Retinal pigment epithelial cell (primary cell): ENCODE measurements around the gene SLC25A42.
A peak's percentile ranks its signal among the peaks of the same experiment; 100 is the strongest.

Experiments
- DNase-seq: peaks from one replicate; pipeline ENCODE4 v3.0.0-alpha.2; 2010; ENCODE audit warnings: low read depth
- H3K4me3 ChIP-seq: 2 replicates; pipeline ENCODE4 v1.5.1; 2011; ENCODE audit warnings: mild to moderate bottlenecking, low read length, control low read depth, moderate library complexity
- CTCF ChIP-seq: conservative IDR thresholded peaks from 2 replicates; pipeline ENCODE4 v1.5.1; 2011; ENCODE audit warnings: low read depth, low read length, control low read depth, inconsistent platforms

The SLC25A42 gene

GRCh38 chr19:19050731-19051130, 13.1 kb upstream of the SLC25A42 start:
- no peak overlapping the region for H3K4me3 ChIP-seq
- no peak for DNase-seq
- TF ChIP-seq CTCF: no peak

GRCh38 chr19:19051478-19052213, 12.1 kb upstream of the SLC25A42 start:
- no peak for DNase-seq
- no peak for TF ChIP-seq CTCF
- H3K4me3 ChIP-seq: no peak overlapping the region

- DNase-seq: no peak
- TF ChIP-seq CTCF: no peak
- H3K4me3 ChIP-seq: no peak overlapping the region
These were observed 10.9 kb upstream of the SLC25A42 start for GRCh38 chr19:19052921-19053320.

GRCh38 chr19:19053508-19054314, 10.1 kb upstream of the SLC25A42 start:
- TF ChIP-seq CTCF: peak; percentile 74
- no peak overlapping the region for H3K4me3 ChIP-seq
- no peak for DNase-seq

- DNase-seq: no peak
- no peak for TF ChIP-seq CTCF
- H3K4me3 ChIP-seq: no peak overlapping the region
These were observed 9.4 kb upstream of the SLC25A42 start for GRCh38 chr19:19054315-19054938.

- TF ChIP-seq CTCF: no peak
- DNase-seq: no peak
- H3K4me3 ChIP-seq: no peak overlapping the region
These were observed 8.8 kb upstream of the SLC25A42 start for GRCh38 chr19:19054939-19055440.
